D721Med (cell line): Measurements from ENCODE around the gene MYH1.

ENCODE experiments used
- DNase-seq: peaks from one replicate; pipeline ENCODE4 v3.0.0; 2011; ENCODE audit warnings: low spot score; ENCODE audit not compliant: insufficient read length
- FAIRE-seq: peaks from 2 replicates; lab custom pipeline; 2011; peaks lifted over from hg19 to GRCh38; lab: Jason Lieb, UNC
- CTCF ChIP-seq: IDR thresholded peaks from 2 replicates; pipeline ENCODE4 v1.5.1; 2012; ENCODE audit warnings: mild to moderate bottlenecking, control low read depth; ENCODE audit not compliant: insufficient read depth; ENCODE audit errors: missing control alignments

The MYH1 gene

GRCh38 chr17:10458701-10459100, 59.6 kb downstream of the MYH1 start:
- TF ChIP-seq CTCF: no peak
- FAIRE-seq (no peak), DNase-seq (no peak)

GRCh38 chr17:10457952-10458351, 60.4 kb downstream of the MYH1 start:
- TF ChIP-seq CTCF: no peak
- FAIRE-seq (no peak), DNase-seq (no peak)

GRCh38 chr17:10447026-10447931, 71.1 kb downstream of the MYH1 start:
- FAIRE-seq: no peak
- no peak for TF ChIP-seq CTCF

More at GRCh38 chr17:10447026-10447931, 71.1 kb downstream of the MYH1 start:
- no peak for DNase-seq
